GM13977 (cell line): Measurements from ENCODE around the gene RRBP1.

Source experiments
- DNase-seq: peaks from one replicate; pipeline ENCODE4 v3.0.0; 2012; ENCODE audit warnings: low spot score
- CTCF ChIP-seq: IDR thresholded peaks from 2 replicates; pipeline ENCODE4 v1.5.1; 2012; ENCODE audit warnings: mild to moderate bottlenecking, control low read depth; ENCODE audit not compliant: insufficient read depth; ENCODE audit errors: extremely low read depth, missing control alignments
- in situ Hi-C: fragments of 300-500 bp; cut with MboI; formaldehyde crosslinking; loops from one replicate; pipeline ENCODE4 v1.12.0; 2022; ENCODE audit warnings: low sequenced_read_pairs, low pct_unique_long_range_greater_than_20kb, mixed read lengths, inconsistent platforms; ENCODE audit not compliant: unreplicated experiment

Gene RRBP1

GRCh38 chr20:17647391-17648314 is 34.4 kb downstream of the RRBP1 start:
- no peak for TF ChIP-seq CTCF
- in situ Hi-C loops = no loop called here
- DNase-seq = no peak

DNA sequence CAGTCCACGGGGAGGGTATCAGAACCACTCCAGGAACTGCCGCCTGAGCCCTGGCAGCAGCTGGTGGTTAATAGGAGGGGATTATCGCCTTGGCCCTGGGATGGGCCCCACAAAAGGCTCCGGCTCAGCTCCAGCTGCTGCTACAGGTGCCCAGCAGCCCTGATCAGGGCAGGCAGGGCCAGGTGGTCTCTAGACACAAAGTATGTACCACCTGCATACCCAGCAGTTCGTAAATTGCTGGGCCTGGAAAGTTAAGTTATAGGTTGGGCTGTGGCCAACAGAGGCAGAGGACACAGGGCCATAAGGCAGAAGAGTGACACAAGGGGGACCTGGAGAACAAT is 35.1 kb downstream of the RRBP1 start:
- no peak for DNase-seq
- TF ChIP-seq CTCF = no peak
- in situ Hi-C loops = no loop called here

- DNase-seq = no peak
- in situ Hi-C loops = no loop called here
- no peak for TF ChIP-seq CTCF
Observed at GRCh38 chr20:17646209-17646960, 35.7 kb downstream of the RRBP1 start.

DNA sequence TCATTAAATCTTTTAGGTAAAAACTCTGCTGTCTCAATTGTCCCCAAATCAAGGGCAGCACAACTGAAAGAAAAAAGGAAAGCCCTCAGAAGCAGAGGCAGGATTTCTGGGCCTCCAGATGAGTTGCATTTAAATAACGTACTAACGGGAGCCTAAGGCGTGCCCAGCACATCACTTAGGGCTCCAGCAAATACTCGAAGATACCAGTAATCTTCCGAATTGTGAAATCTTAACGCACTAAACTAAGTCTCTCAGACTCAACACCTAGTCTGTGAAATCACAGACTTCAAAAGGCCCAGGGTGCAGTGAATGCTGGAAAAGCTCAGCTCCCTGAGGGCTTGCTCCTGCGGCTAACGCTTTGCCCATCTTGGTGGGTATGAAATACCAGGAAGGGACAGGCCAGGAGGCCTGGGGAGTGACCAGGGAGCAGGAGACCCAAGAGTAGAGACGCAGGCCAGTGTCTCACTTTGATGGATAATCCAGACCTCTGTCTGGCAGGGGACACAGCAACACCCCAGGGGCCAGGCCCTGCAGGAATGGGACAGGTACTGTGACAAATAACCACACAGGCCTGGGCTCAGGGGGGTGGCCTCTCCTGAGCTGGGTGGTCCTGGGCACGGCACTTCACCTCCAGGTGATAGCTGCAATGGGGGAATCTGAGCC is 36.4 kb downstream of the RRBP1 start:
- DNase-seq = no peak
- in situ Hi-C loops = no loop called here
- no peak for TF ChIP-seq CTCF

- in situ Hi-C loops = no loop called here
- DNase-seq = no peak
- TF ChIP-seq CTCF = no peak
Observed at GRCh38 chr20:17645010-17645409, 37.0 kb downstream of the RRBP1 start.

- in situ Hi-C loops = no loop called here
- no peak for DNase-seq
- TF ChIP-seq CTCF = no peak
Observed at GRCh38 chr20:17644451-17644850, 37.6 kb downstream of the RRBP1 start.
